Body of pancreas (tissue), 4 donors: Measurements from ENCODE around the gene AOX1.

ENCODE experiments used
- POLR2A ChIP-seq, 3 donors: fragments of 450-650 bp; IDR thresholded peaks; one replicate each; pipeline ENCODE4 v1.6.1; 2016; ENCODE audit warnings: antibody characterized with exemption in 3 of 3, mild to moderate bottlenecking in 2 of 3
- TF ChIP-seq, protein P1 (sequence below), 7 experiments: fragments of 450-650 bp in 4 of 7; fragments of 200-600 bp in 3 of 7; sonication (generic) in 3 of 7; IDR thresholded peaks; one replicate each; pipeline ENCODE4 v1.5.1; 2016 to 2019; ENCODE audit warnings: antibody characterized with exemption in 7 of 7

GRCh38 chr2:200587007-200587616, 1.3 kb downstream of the AOX1 start:
- TF ChIP-seq, protein P1, sequence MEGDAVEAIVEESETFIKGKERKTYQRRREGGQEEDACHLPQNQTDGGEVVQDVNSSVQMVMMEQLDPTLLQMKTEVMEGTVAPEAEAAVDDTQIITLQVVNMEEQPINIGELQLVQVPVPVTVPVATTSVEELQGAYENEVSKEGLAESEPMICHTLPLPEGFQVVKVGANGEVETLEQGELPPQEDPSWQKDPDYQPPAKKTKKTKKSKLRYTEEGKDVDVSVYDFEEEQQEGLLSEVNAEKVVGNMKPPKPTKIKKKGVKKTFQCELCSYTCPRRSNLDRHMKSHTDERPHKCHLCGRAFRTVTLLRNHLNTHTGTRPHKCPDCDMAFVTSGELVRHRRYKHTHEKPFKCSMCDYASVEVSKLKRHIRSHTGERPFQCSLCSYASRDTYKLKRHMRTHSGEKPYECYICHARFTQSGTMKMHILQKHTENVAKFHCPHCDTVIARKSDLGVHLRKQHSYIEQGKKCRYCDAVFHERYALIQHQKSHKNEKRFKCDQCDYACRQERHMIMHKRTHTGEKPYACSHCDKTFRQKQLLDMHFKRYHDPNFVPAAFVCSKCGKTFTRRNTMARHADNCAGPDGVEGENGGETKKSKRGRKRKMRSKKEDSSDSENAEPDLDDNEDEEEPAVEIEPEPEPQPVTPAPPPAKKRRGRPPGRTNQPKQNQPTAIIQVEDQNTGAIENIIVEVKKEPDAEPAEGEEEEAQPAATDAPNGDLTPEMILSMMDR (IDR thresholded peaks at IDR 0.05): no peak
- TF ChIP-seq POLR2A (IDR thresholded peaks at IDR 0.05): peak in 1 of 3 donors; percentile 1
